HG03196 (cell line): ENCODE measurements around the gene ABCB10.
"Not testable (repeated sequence)": the region's sequence is repeated elsewhere in the genome, so short reads cannot be mapped to it uniquely, and the experiment has no call there.

ENCODE experiments used
- ATAC-seq: cut with Tn5 transposase; IDR thresholded peaks from one replicate; pipeline ENCODE4 v1.9.1; 2021; ENCODE audit not compliant: unreplicated experiment

The ABCB10 gene

GRCh38 chr1:229558460-229559335, at the start of gene ABCB10:
ABCB10 (minus strand) TSS chr1:229558707; CDS start chr1:229558652, 55 bp downstream.
- ATAC-seq: peak; percentile 79

DNA sequence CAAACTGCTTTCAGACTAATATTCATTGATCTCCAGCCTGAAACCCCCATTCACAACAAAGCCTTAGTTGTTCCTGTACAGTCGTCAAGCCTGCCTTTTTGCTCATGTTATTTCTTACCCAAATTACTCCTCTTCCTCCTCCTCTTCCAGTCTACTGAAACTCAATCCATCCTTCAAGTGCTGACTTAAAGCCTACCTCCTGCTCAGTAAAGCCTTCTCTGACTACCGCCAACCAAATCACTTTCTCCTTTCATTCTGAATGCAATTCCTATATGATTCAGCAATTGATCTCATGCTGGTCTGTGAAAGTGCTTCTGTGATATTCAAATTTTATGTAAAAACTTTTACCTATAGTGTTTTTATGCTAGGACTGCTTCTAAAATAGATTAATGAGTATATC, 48.9 kb upstream of the ABCB10 start:
- ATAC-seq: no peak

- no peak for ATAC-seq
Measured at GRCh38 chr1:229603371-229604005, 45.0 kb upstream of the ABCB10 start.

DNA sequence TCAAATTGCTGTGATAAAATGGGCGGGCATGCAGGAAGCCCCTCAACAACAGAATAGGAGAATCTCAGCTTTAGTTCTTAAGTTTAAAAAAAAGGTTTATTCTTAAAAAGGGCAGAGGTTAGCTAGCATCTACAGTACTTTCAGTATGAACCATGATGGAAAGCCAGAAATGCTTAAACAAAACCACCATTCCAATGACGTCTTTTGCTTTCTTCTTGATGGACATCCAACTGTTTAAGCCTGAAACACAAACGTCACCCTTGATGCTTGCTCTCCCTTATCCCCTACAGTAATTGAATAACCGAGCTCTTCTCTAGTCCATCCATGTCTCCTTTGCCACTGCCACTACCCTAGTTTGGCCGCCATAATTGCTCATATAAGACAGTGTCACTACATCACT, 41.7 kb upstream of the ABCB10 start:
- ATAC-seq: no peak

DNA sequence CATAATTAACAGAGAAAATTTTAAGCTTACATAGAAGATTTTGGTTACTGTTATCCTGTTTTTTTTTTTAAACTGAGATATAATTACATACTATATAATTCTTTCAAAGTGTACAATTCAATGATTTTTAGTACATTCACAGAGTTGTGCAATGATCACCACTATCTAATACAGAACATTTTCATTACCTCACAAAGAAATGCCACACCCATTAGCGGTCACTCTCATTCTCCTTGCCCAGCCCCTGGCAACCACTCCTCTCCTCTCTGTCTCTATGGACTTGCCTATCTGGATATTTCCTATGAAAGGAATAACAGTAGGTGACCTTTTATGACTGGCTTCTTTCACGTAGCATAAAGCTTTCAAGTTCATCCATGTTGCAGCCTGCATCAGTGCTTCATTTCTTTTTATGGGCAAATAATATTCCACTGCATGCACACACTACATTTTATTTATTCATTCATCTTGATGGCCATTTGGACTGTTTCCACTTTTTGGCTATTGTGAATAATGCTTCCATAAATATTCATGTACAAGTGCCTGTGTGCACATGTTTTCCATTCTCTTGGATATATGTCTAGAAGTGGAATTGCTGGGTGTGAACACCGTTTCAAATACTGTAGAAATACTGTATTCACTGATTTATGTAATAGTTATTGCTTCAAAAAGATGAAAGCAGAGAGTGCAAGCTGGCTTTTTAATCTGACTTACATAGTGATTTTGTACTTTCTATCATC, 40.9 kb upstream of the ABCB10 start:
- no peak for ATAC-seq

GRCh38 chr1:229597877-229598276, 39.4 kb upstream of the ABCB10 start:
- no peak for ATAC-seq

- ATAC-seq: no peak
Measured at GRCh38 chr1:229596925-229597699, 38.6 kb upstream of the ABCB10 start.

DNA sequence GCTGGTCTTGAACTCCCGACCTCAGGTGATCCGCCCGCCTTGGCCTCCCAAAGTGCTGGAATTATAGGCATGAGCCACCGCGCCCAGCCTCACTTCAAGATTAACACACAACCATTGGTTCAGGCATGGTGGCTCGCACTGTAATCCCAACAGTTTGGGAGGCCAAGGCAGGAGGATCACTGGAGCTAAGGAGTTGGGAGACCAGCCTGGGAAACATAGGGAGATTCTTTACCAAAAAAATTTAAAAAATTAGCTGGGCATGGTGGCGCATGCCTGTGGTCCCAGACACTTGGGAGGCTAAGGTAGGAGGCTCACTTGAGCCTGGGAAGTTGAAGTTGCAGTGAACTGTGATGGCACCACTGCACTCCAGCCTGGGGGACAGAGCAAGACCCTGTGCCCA, 37.4 kb upstream of the ABCB10 start:
- ATAC-seq: not testable (repeated sequence)

DNA sequence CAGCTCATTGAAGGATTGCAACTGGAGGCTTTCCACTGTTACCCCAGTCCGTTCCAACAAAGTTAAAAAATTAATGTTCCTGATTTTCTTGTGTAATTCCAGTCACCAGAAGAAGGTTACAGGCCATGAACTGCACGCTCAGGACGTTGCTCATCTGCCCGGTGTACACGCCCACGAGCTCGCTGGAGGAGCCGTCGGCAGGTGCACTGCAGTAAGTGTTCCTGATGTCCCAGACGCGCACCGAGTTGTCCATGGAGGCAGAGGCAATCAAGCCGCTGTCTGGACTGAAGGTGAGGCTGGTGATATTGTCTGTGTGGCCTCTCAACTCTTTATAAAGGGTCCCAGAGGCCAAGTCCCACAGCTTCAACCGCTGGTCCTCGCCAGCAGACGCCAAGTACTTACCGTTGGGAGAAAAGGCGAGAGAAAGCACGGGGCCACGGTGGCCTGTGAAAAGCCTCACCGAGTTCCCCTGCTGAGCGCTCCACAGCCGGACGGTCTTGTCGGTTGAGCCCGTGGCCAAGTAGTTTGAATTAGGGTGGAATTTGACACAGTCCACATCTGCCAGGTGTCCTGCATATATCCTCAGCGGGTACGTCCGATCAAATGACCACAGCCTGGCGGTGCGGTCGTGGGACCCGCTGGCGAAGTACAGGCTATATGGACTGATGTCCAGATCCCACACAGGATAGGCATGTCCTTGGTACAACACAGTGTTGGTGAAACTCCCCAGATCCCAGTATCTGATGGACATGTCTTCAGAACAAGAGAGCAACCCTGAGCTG, 35.9 kb upstream of the ABCB10 start:
- ATAC-seq: no peak

DNA sequence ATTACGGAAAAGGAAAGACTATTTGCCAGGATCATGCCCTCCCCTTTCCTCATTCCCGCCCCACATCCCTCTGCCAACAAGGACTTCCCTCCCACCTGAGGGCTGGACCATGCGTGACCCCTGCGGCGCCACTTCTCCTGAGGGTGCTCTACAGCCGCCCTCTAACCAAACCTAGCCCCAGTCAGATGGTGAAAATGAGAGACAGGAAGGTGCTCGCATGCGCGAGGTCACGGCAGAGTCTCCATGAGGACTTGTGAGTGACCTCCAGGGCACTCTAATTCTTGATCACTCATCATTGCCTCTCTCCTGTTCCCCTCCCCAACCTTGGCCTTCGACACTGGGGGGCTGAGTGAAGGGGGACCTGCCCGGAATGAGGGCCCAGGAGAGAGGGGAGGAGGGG, 35.3 kb upstream of the ABCB10 start:
- no peak for ATAC-seq

DNA sequence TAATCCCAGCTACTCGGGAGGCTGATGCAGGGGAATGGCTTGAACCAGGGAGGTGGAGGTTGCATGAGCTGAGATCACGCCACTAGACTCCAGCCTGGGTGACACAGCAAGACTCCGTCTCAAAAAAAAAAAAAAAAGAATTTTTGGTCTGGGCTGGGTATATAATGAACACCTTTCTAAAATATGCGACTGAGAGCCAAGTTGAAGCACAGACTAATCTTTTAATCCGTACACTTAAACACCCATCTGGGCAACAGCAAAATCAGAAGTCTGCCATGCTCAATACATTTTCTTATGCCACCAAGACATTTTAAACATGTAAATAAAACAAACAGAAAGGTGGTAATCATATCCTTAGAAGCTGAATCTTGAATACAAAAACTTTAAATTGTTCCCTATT, 31.6 kb upstream of the ABCB10 start:
- ATAC-seq: no peak

DNA sequence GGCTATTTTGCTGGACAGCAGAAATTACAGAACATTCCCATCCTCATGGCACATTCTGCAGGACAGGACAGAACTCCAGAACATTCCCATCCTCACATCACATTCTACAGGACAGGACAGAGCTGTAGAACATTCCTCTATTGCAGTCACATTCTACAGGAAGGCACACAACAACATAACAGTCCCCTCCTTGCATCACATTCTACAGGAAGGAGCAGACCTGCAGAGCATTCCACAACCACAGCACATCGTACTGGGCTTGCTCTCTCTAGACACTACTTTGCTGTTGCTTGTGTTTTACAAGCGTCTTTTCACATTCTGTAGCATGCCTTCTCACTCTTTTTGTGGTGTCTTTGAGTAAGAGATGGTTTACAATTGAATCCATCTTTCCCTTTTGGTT, 26.8 kb upstream of the ABCB10 start:
- ATAC-seq: no peak

- ATAC-seq: no peak
Measured at GRCh38 chr1:229582715-229583114, 24.2 kb upstream of the ABCB10 start.

GRCh38 chr1:229582011-229582694, 23.6 kb upstream of the ABCB10 start:
- no peak for ATAC-seq

- ATAC-seq: no peak
Measured at GRCh38 chr1:229581485-229581884, 23.0 kb upstream of the ABCB10 start.

DNA sequence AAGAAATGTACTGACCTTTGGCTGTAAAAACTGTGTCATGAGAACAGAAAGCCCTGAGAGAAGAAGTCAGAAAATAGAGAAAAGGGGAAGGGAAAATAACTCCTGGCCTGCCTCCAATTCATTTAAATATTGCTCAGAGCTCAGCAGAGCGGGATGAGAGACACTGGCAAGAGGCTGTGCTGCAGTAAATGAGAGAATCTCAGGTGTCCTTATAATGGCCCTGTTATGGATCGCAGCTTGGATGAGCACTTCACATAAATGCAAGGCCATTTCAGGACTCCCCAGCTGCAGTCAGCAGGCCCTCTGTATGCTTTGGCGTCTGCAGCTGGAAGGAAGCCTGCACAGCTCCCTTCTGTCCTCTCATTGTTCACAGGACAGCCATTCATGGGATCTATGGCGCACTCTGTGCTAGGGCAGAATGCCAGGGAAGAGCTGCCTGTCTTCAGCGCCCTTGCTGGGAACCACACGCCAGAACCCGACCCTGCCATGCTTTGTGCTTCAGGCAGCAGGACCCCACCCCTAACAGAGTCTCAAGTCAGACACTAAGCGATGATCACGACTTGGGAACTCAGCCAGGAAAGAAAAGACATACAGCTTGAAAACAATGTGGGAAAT, 20.7 kb upstream of the ABCB10 start:
- peak; percentile 77 for ATAC-seq

DNA sequence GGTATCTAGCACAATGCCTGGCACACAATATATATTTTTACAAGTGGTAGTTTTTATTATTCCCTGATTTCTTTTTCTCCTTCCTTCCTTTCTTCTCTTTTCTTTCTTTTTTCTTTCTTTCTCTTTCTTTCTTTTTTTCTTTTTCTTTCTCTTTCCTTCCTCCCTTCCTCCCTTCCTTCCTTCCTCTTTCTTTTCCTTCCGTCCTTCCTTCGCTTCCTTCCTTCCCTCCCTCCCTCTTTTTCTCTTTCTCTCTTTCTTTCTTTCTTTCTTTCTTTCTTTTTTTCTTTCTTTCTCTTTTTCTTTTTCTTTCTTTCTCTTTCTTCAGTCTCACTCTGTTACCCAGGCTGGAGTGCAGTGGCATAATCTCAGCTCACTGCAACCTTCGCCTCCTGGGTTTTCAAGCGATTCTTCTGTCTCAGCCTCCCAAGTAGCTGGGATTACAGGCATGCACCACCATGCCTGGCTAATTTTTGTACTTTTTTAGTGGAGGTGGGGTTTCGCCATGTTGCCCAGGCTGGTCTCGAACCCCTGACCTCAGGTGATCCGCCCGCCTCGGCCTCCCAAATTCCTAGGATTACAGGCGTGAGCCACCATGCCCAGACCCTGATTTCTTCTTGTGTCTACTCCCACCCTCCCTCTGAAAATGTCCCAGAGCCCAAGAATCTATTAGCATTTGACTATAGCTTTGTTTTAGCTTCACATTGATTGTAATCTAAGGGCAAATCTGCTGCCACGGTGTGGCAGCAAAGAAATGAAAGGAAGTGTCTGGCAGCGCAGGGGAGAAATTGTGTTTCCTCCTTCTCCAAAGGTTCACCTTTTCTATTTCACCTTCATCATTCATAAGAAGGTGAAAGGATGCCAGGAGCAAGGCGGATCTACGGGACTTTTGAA, 19.9 kb upstream of the ABCB10 start:
- ATAC-seq: no peak
